GM19452 (cell line): ENCODE results near the gene PHLPP2.
"Not testable (repeated sequence)": the region's sequence is repeated elsewhere in the genome, so short reads cannot be mapped to it uniquely, and the experiment has no call there.

Experiments
- ATAC-seq: cut with Tn5 transposase; IDR thresholded peaks from one replicate; pipeline ENCODE4 v1.9.1; 2021; ENCODE audit not compliant: unreplicated experiment

The PHLPP2 gene

GRCh38 chr16:71625113-71625850 is 99.2 kb downstream of the PHLPP2 start:
- ATAC-seq = no peak

DNA sequence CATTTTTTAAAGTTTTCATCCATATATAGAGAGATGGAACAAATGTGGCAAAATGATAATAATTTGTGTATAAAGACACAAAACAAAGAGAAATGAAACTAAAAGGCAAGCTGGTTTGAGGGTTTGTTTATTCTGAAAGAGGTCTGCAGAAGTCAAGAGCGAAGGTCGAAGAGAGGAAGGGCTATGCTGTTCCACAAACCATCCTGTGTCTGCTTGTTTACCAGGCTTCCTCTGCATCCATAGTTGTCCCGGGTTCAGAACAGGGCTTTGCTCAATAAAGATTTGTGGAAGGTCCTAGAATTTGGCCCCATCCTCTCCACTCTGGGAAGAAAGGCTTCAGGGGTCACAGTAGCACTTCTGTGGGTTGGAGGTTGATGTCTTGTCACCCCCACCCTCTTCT is 100.9 kb downstream of the PHLPP2 start:
- ATAC-seq = no peak

- no peak for ATAC-seq
Measured at GRCh38 chr16:71622088-71622487, 102.4 kb downstream of the PHLPP2 start.

- no peak for ATAC-seq
Measured at GRCh38 chr16:71618429-71618828, 106.1 kb downstream of the PHLPP2 start.

DNA sequence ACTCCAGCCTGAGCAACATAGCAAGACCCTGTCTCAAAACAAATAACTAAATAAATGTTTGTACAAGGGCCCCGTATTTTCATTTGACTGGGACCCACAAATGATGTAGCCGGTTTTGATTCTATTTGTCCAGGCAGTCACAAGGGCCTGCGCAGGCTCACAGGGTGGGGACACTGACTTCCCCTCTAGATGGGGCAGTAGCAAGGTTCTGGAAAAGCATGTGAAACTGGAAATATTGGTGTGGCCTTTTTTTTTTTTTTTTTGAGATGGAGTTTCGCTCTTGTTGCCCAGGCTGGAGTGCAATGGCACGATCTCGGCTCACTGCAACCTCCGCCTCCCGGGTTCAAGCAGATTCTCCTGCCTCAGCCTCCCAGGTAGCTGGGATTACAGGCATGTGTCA is 109.5 kb downstream of the PHLPP2 start:
- not testable (repeated sequence) for ATAC-seq

DNA sequence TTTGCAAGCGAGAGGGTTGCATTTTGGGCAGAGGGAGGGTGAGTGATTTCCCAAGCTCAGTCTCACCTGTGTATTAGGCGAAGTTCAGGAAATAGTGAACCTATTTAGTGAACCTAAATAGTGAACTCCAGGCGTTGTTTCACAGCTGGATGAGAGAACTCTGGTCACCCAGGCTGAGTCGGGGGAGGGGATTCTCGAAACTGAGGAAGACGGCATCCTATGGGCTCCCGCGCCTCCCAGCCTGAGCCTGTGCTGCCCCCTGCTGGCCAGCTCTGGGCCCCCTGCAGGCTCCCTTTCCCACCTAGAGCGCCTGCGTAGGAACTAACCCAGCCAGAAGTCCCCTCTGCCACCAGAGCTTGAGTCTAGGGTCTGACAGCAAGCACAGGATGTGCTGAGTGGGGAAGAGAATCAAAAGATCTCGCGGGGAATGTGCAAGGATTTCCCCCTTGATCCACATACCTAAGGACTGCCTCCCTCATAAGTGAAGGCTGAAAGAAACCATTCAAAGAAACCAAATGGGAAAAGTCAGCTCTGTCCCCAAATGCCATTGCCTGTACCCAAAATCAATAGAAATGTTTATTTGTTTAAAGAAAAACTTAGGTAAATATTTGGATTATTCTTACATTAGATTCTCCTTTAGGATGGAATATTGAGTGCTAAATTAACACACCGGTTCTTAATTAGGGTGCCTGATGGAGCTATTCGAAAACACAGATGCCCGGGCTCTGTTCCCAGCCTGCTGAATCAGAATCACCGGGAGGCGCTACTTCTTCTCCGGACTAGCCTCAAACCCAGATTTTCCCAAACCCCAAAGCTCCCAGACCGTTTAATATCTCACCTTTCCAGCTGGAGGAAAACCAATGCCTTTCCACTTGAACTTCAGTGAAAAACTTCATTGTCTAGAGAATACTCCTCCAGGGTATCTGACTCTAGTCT is 113.3 kb downstream of the PHLPP2 start:
- ATAC-seq = peak; percentile 59

- no peak for ATAC-seq
Measured at GRCh38 chr16:71610447-71610846, 114.1 kb downstream of the PHLPP2 start.

DNA sequence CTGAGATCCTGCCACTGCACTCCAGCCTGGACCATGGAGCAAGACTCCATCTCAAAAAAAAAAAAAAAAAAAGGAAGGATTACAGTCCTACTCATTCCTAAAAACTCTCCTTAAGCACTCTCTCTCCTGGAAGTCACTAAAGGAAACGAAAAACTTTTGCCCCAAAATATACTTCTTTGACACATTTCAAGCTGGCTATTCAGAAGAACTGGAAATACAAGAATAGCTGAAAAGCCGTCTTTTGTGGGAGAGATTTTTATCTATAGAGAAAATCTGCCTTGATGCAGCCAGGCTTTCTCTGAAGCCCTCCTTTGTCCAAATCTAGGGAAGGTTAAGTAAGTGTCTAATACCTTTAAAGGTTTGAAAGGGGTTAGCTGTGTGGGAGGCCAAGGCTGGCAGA is 115.4 kb downstream of the PHLPP2 start:
- no peak for ATAC-seq

DNA sequence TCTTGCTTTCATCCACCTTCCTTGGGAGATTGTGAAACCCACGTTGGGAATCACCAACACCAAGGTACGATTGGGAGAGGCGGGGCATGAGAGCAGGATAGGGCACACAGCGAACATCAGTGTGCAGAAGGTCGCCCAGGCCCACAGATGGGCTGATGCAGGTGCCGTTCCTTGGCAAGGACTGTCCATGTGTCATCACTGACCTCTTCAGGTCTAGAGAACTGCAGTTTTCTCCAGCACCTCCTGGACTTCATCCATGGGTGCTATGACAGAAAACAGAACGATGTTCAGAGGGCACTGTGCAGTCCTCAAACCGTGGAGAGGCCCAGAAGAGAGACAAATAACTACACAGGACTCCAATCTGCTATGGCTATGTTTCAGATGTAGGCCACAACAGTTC is 123.7 kb downstream of the PHLPP2 start:
- ATAC-seq = no peak

DNA sequence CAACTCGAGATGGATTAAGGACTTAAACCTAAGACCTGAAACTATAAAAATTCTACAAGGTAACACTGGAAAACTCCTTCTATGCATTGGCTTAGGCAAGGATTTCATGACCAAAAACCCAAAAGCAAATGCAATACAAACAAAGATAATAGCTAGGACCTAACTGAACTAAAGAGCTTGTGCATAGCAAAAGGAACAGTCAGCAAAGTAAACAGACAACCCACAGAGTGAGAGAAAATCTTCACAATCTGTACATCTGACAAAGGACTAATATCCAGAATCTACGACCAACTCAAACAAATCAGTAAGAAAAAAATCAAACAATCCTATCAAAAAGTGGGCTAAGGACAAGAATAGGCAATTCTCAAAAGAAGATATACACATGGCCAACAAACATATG is 126.1 kb downstream of the PHLPP2 start:
- not testable (repeated sequence) for ATAC-seq

DNA sequence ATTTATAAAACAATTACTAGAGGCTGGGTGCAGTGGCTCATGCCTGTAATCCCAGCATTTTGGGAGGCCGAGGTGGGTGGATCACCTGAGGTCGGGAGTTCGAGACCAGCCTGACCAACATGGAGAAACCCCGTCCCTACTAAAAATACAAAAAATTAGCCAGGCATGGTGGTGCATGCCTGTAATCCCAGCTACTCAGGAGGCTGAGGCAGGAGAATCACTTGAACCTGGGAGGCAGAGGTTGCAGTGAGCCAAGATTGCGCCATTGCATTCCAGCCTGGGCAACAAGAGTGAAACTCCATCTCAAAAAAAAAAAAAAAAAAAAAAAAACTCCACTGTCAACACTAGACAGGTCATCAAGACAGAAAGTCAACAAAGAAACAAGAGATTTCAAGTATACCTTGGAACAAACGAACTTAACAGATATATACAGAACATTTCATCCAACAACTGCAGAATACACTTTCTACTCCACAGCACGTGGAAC is 129.1 kb downstream of the PHLPP2 start:
- not testable (repeated sequence) for ATAC-seq
